Kidney (tissue), 14 donors: ENCODE results near the gene BAZ1A. TPM values are rescaled to one million over a fixed set of nuclear protein-coding genes. Genes with fewer than 3 reads are reported as not detected.

Experiments used
- DNase-seq, 5 donors: peaks; one replicate each; pipeline ENCODE4 v3.0.0-alpha.2; 2013 to 2020
- FAIRE-seq: peaks from 2 replicates; lab custom pipeline; 2012; peaks lifted over from hg19 to GRCh38; lab: Jason Lieb, UNC
- H3K27ac ChIP-seq, 2 donors: one replicate each; pipeline ENCODE4 v1.7.0; 2013; ENCODE audit warnings: low read depth in 2 of 2, low read length in 2 of 2, inconsistent platforms in 1 of 2
- H3K27me3 ChIP-seq: one replicate; pipeline ENCODE4 v1.7.1; 2013; ENCODE audit warnings: low read length, inconsistent platforms; ENCODE audit not compliant: control insufficient read depth, insufficient read depth
- H3K36me3 ChIP-seq, 3 donors: one replicate each; pipeline versions ENCODE4 v1.7.0 to v1.7.1; 2013; ENCODE audit warnings: low read length in 3 of 3, control low read depth in 1 of 3, inconsistent platforms in 1 of 3; ENCODE audit not compliant: insufficient read depth in 3 of 3, control insufficient read depth in 2 of 3
- H3K4me1 ChIP-seq, 3 donors: one replicate each; pipeline versions ENCODE4 v1.7.0 to v1.7.1; 2013; ENCODE audit warnings: low read length in 3 of 3, inconsistent platforms in 1 of 3, low read depth in 1 of 3; ENCODE audit not compliant: control insufficient read depth in 2 of 3, insufficient read depth in 2 of 3
- H3K4me3 ChIP-seq, 3 donors: one replicate each; pipeline versions ENCODE4 v1.7.0 to v1.8.1; 2013; ENCODE audit warnings: low read length in 3 of 3, control low read depth in 1 of 3, inconsistent platforms in 1 of 3
- H3K9ac ChIP-seq, 3 donors: one replicate each; pipeline versions ENCODE4 v1.7.0 to v1.7.1; 2013; ENCODE audit warnings: low read length in 3 of 3, control low read depth in 1 of 3, inconsistent platforms in 1 of 3
- H3K9me3 ChIP-seq, 3 donors: one replicate each; pipeline versions ENCODE4 v1.7.0 to v1.7.1; 2013; ENCODE audit warnings: low read length in 3 of 3, control low read depth in 1 of 3, inconsistent platforms in 1 of 3; ENCODE audit not compliant: control insufficient read depth in 2 of 3, insufficient read depth in 1 of 3
- CTCF ChIP-seq: IDR thresholded peaks from 3 replicates; pipeline ENCODE4 v1.5.1; 2012; ENCODE audit warnings: mild to moderate bottlenecking, moderate library complexity, borderline replicate concordance; ENCODE audit not compliant: insufficient read depth; ENCODE audit errors: extremely low read depth
- intact Hi-C: fragments of 100-400 bp; cut with DNase I; formaldehyde crosslinking; loops from one replicate; pipeline ENCODE4 v1.11.1; 2022
- polyA plus RNA-seq: library from polyadenylated mRNA; stranded (reverse); fragments of 350-450 nt; fragmentation: Illumina TruSeq; extraction: RNeasy Lipid Tissue Mini Kit (QIAGEN cat#74804); gene quantifications from one replicate; pipeline ENCODE4 v1.2.3, GENCODE V29; 2014; ENCODE audit warnings: low read depth, low replicate concordance; ENCODE audit not compliant: insufficient read depth
- total RNA-seq: library from RNA; stranded (reverse); fragmentation: NEBNext Ultra II Directional; extraction: Animal tissue kit (Norgen Biotek cat#: 25700); gene quantifications from one replicate; pipeline ENCODE4 v1.2.1, GENCODE V29; 2021
- donor health status: control.
- donor health status: control.
- donor health status: control.
- donor health status: control.
- donor health status: control.
- donor health status: DM: yes; HTN: yes; CAD: no.
- donor health status: Normal renal cell carcinoma (clear cell type).

Gene BAZ1A
- total and polyA plus RNA-seq, 2 donors from 2014 or later = 3.1 to 20.8 TPM

- no peak for TF ChIP-seq CTCF
- H3K27ac ChIP-seq = no peak overlapping the region
- H3K36me3 ChIP-seq = no peaks in the 10 kb centered on the region
- DNase-seq (no peak), FAIRE-seq (no peak)
- H3K4me3 ChIP-seq = no peak overlapping the region
- H3K9me3 ChIP-seq = no peaks in the 10 kb centered on the region
- no peaks in the 10 kb centered on the region for H3K27me3 ChIP-seq
- intact Hi-C loops = no loop called here
- no peak overlapping the region for H3K9ac ChIP-seq
- no peaks in the 10 kb centered on the region for H3K4me1 ChIP-seq
Measured at GRCh38 chr14:34913619-34914018, 38.5 kb upstream of the BAZ1A start.

- no peak for TF ChIP-seq CTCF
- no peaks in the 10 kb centered on the region for H3K36me3 ChIP-seq
- no peak overlapping the region for H3K4me3 ChIP-seq
- DNase-seq (no peak), FAIRE-seq (no peak)
- no peak overlapping the region for H3K27ac ChIP-seq
- H3K9me3 ChIP-seq = no peaks in the 10 kb centered on the region
- intact Hi-C loops = no loop called here
- no peaks in the 10 kb centered on the region for H3K27me3 ChIP-seq
- H3K9ac ChIP-seq = no peak overlapping the region
- H3K4me1 ChIP-seq = no peaks in the 10 kb centered on the region
Measured at GRCh38 chr14:34912966-34913365, 37.8 kb upstream of the BAZ1A start.

- Histone ChIP-seq H3K27ac (no peak overlapping the region), H3K4me1 (no peaks in the 10 kb centered on the region), H3K4me3 (no peak overlapping the region), H3K9me3 (no peaks in the 10 kb centered on the region), H3K9ac (no peak overlapping the region), H3K27me3 (no peaks in the 10 kb centered on the region), H3K36me3 (no peaks in the 10 kb centered on the region)
- TF ChIP-seq CTCF = no peak
- DNase-seq (no peak), FAIRE-seq (no peak)
- intact Hi-C loops = no loop called here
Measured at GRCh38 chr14:34912182-34912581, 37.0 kb upstream of the BAZ1A start.
